ENCODE results near the gene ZBBX. TPM values are rescaled to one million over a fixed set of nuclear protein-coding genes. Genes with fewer than 3 reads are reported as not detected.

The ZBBX gene
- total RNA-seq, 1 experiment from 2014 or later: not detected

Other genes with a start within 250 kb of the ZBBX start
- not detected in 2 replicates for gene SERPINI2, start 93.7 kb upstream of the ZBBX start, total RNA-seq (2014; rRNA removed; shearing (Covaris generic))

All from RPMI7951 (cell line).